Eye (tissue), 1 donor: ENCODE results near the gene PFDN5.
"Not testable (repeated sequence)": the region's sequence is repeated elsewhere in the genome, so short reads cannot be mapped to it uniquely, and the experiment has no call there.

Experiments
- DNase-seq: peaks from one replicate; pipeline ENCODE4 v3.0.0-alpha.2; 2015

The PFDN5 gene

GRCh38 chr12:53330671-53331070 lies 35.3 kb downstream of the PFDN5 start:
- no peak for DNase-seq

DNA sequence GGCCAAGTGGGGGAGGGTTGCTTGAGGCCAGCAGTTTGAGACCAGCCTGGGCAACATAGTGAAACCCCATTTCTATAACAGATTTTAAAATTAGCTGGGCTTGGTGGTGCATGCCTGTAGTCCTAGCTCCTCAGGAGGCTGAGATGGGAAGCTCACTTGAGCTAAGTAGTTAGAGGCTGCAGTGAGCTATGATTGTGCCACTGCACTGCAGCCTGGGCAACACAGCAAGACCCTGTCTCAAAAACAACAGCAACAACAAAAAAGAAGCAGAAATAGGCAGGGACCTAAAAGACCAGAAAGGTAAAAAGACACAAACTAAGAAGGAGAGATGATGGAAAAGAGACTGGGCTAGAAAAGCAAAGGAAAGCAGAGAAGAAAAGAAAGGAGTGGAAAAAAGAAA lies 37.0 kb downstream of the PFDN5 start:
- DNase-seq: not testable (repeated sequence)

DNA sequence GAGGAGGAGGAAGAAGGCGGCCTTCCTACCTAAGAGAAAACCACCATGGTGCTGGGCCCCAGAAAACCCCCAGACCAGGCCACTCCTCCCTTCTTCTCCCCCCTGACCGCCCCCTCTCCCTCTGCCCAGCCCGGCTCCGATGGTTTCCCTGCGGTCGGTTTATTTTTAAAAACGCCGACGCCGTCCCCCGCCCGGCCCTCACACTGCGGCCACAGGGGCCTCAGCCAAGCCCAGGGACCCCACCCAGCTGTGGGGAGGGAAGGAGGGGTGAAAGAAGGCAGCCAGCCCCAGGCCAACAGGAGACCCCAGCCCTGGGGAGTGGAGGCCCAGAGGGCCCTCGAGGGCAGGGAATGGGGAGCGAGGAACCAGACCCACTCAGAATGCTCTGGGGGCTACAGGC lies 37.4 kb downstream of the PFDN5 start:
- no peak for DNase-seq

DNA sequence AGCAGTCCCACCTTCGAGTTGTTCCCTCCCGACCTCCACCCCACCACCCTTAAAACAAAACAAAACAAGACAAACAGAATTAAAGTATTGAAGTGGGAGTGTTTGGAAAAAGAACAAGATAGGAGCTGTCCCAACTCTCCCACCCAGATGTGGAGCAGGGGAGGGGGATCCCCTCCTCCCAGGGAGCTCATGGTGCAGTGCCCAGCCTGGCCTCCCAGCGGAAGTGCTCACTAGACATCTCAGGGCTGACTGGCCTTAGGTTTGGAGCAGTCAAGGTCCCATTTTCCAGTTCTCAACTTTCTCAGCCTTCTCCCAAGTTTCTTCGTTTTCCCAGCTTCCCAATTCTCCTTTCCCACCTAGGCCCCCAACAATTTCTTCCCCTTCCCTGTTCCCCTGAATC lies 37.9 kb downstream of the PFDN5 start:
- no peak for DNase-seq

DNA sequence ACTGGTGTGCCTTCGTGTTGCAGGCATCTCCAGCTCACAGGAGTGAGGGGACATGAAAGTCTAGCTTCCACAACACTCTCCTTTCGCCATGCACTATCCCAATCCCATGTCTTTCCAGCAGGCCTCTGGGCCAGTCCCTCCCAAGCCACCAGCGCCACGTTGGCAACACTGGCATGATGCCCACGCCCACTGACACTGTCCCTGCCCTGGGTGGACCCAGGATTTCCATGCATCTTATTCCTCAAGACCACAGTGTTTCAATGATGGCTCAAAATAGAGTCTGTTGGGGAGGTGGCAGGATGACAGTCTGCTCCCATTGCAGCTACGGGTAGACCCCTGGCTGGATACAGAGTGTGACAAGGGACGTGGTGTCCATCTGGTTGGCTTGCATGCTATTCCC lies 38.5 kb downstream of the PFDN5 start:
- DNase-seq: no peak

DNA sequence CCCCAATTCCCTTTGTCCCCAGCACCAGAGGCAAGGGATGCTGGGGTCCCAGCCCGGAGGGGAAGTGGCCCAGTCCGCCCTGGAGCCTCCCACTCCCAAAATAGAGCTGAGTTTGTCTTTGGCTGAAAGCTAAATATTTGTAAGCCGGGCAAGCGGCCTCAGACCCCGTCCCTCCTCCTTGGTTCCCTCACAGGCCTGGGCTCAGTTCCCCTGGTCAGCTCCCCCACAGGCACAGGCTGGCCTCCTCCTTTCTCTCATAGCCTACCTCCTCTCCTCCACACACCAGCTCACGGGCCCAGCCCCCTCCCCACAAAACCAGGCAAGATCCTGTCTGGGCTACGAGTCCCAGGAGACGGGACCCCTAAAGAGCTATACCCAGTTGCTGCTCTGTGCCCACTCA lies 39.5 kb downstream of the PFDN5 start:
- DNase-seq: no peak

GRCh38 chr12:53336181-53336681 lies 40.9 kb downstream of the PFDN5 start, which contains the start of gene SP7:
Gene SP7, minus strand, starts transcription at chr12:53336354. Its CDS starts 708 bp downstream, at chr12:53335646.
- DNase-seq: peak; percentile 41

DNA sequence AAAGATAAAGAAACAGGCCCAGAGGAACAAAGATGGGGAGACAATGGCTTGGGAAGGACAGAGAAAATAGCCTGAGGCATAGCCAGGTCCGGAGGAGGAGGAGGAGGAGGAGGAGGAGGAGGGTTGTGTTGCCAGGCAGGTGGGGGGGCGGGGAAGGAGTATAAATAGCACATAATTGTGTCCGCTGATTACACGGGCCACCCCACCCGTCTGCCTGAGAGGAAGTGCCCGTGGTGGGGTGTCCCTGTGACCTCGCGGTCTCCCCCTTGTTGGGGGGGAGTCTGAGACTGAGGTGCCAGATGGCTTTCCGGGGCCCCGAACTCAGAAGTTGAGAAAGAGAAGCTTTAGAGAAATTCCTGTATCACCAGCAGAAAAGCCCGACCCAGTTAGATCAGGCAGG lies 42.7 kb downstream of the PFDN5 start:
- DNase-seq: no peak

DNA sequence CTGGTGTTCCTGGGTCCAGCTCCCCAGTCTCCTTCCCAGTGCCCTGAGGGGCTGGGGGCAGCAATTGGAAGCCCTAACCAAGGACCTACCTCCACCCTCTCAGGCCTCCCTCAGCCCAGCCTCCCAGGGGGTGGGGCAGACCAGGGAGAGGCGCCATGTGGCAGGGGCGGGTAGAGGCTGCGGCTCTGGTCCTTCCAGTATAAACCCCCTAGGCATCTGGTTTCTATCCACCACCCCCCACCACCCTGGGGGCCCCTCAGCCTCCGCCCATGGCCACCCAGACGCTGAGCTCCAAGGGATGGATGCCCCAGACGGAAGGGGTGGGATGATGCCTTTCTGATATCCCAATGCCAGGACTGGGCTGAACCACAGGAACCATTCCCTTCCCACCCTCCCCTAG lies 43.6 kb downstream of the PFDN5 start:
- DNase-seq: no peak

DNA sequence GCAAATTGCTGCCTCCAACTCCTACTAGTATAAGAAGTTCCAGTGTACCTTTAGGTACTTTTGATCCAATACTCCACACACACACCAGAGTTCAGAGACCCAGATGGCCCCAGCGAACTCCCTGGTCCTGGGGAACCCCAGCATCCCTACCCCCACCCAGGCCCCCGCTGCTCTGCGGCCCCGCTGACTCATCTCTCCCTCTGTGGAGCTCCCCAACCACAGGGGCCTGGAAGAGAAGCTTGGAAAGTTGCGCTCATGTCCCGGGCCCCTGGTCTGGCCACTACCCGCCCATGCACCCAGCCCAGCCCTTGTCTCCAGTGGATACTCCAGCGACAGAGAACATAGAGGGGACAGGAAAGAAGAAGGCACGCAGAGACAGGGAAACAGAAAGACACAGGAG lies 45.1 kb downstream of the PFDN5 start:
- DNase-seq: no peak

DNA sequence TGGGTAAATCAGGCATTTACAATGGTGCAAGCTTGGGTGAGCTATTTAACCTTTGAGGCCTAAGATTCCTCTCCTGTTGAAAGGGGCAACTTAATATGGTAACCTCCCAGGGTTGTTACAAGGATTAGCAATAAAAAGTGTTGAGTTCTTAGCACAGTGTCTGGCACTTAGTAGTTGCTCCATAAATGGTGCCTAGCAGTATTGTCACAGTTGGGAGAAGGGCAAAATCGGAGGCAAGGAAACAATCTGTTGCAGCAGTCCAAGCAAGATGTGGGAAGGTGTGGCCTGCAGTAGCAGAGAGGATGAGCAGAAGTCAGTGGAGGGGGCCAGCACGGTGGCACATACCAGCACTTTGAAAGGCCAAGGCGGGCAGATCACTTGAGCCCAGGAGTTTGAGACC lies 48.1 kb downstream of the PFDN5 start:
- DNase-seq: peak; percentile 9

- peak; percentile 5 for DNase-seq
Observed at GRCh38 chr12:53343969-53344368, 48.6 kb downstream of the PFDN5 start.

GRCh38 chr12:53344487-53344823 lies 49.1 kb downstream of the PFDN5 start:
- peak; percentile 42 for DNase-seq

DNA sequence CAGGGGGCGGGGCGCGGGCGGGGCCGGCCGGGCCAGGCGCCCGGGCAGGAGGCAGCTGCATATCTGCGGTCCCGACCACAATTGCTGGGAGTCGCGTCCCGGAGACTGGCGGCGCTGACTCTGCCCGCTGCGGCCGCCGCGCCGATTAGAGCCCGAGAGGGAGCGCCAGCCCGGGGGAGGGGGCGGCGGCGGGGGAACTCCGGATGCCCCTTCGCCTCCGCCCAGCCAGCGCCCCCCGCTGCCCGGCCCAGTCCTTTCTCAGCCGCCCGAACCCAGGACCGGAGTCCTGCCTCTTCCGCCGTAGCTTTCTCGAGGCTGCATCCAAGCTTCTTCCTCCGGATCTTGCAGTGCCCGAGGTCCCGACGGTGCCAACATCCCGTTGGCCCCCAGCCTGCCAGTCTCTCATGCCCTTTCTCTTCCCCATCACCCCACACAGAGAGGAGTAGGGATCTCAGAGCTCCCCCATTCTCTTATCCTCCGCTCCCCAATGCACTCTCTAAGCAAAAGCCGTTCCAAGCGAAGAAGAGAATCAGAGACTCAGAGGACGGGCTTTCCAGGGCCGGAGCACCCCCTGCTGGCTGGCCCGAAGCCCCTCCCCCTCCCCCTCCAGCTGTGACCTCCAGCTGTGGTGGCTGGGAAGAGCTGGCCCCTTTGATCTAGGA lies 49.6 kb downstream of the PFDN5 start:
- DNase-seq: peak; percentile 91

DNA sequence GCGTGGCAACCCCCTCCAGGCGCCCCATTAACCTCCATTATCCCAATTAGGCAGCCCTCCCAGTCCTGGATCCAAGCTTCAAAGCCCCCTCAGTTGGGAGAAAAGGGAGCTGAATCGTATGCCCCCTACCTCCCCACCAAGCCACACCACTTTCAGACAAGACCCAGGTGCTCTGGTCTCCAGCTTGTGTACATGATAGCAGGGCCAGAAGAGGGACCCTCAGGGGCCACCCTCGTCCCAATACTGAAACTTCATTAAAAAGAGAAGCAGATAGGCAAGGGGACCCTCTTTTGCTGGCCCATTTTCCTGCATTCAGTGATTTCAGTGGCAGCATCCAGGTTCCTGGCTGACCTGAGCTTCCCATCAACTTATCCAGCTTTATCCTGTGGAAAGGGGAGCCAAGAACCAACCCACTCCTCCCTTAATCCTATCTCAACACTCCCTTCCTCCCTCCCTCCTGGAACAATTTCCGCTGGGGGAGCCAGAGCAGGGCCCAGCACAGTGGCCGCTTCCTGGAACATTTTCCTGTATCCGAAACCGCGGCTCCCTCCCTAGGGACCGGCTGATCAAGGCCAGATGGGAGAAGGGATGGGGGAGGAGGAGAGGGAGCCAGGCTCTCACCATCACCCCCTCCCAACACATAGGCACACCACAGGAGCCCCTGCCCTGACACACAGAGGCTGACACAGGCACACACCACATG lies 50.3 kb downstream of the PFDN5 start:
- peak; percentile 67 for DNase-seq

DNA sequence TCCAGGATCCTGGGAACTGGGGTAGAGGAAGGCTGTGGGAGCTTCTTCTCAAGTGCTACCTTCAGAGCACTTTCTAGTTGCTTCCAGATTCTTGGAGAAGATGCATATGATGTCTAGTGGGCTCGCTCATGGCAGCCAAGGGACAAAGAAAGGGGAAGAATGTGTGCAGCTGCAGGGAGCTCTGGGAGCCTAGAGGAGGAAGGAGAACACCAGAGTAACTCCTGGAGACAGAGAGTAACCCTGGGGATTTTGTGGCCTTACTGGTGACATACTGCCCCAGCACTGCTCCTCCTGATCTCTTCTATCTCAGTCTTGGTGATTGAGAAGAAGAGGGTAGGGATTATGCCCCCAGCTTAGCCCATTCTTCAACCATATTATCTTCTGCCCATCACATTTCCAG lies 51.1 kb downstream of the PFDN5 start:
- DNase-seq: no peak

DNA sequence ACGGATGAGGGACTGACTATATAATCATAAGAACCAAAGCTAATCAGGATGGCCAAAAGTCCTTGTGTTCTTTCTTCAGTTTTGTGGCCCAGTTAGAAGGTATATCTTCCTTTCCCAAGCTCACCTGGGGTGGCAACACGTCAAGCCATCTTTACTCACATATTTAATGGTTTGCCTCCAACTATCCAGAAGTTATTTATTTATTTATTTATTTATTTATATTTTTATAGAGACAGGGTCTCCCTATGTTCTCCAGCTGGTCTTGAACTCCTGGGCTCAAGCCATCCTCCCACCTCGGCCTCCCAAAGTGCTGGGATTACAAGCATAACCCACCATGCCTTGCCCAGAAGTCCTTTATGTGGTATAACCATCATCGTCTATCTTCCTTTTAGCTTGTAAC lies 52.6 kb downstream of the PFDN5 start:
- no peak for DNase-seq
